Uterus (tissue), 4 donors: Measurements from ENCODE around the gene PRDM2. TPM values are rescaled to one million over a fixed set of nuclear protein-coding genes. Genes with fewer than 3 reads are reported as not detected.

Experiments used
- DNase-seq, 2 donors: peaks; one replicate each; pipeline ENCODE4 v3.0.0-alpha.2; 2019 to 2020
- H3K27ac ChIP-seq, 2 donors: fragments of 200-600 bp; sonication (generic); 1 replicate in 1 of 2; 2 replicates in 1 of 2; pipeline ENCODE4 v1.5.1; 2016 to 2018
- H3K27me3 ChIP-seq, 2 donors: fragments of 200-600 bp; sonication (generic); one replicate each; pipeline ENCODE4 v1.5.1; 2018 to 2019; ENCODE audit warnings: control low read depth in 1 of 2
- H3K36me3 ChIP-seq, 2 donors: fragments of 200-600 bp; sonication (generic); one replicate each; pipeline ENCODE4 v1.5.1; 2019; ENCODE audit warnings: control low read depth in 1 of 2
- H3K4me1 ChIP-seq, 2 donors: fragments of 200-600 bp; sonication (generic); one replicate each; pipeline ENCODE4 v1.5.1; 2018 to 2019; ENCODE audit warnings: control low read depth in 1 of 2
- H3K4me3 ChIP-seq, 2 donors: fragments of 200-600 bp; sonication (generic); 1 replicate in 1 of 2; 2 replicates in 1 of 2; pipeline ENCODE4 v1.5.1; 2018 to 2019; ENCODE audit warnings: mild to moderate bottlenecking in 1 of 2
- H3K9me3 ChIP-seq, 2 donors: fragments of 200-600 bp; sonication (generic); one replicate each; pipeline ENCODE4 v1.5.1; 2019; ENCODE audit warnings: control low read depth in 1 of 2
- POLR2A ChIP-seq, 2 donors: fragments of 450-650 bp; IDR thresholded peaks; one replicate each; pipeline ENCODE4 v1.6.1; 2016; ENCODE audit warnings: antibody characterized with exemption in 2 of 2, mild to moderate bottlenecking in 1 of 2, moderate library complexity in 1 of 2
- intact Hi-C: fragments of 100-400 bp; cut with DNase I; formaldehyde crosslinking; loops from one replicate; pipeline ENCODE4 v1.15.1; 2023; ENCODE audit warnings: low total_unique reads
- total RNA-seq, 4 donors: library from RNA; depleted of rRNA in 3 of 4; stranded (reverse); fragments of >200 nt in 3 of 4; gene quantifications; one replicate each; pipeline versions ENCODE4 v1.1.0 to v1.2.4, GENCODE V29; 2014 to 2023
- TF ChIP-seq, protein P1 (sequence below), 4 experiments: fragments of 200-600 bp in 2 of 4; fragments of 450-650 bp in 2 of 4; sonication (generic) in 2 of 4; IDR thresholded peaks; one replicate each; pipeline ENCODE4 v1.5.1; 2016 to 2019; ENCODE audit warnings: antibody characterized with exemption in 4 of 4, mild to moderate bottlenecking in 2 of 4, moderate library complexity in 1 of 4
- donor health status: DM: yes; HTN: yes; CAD: no.

The PRDM2 gene
- total RNA-seq, 4 donors from 2014 or later = 13.1 to 72.8 (median 37.0) TPM

DNA sequence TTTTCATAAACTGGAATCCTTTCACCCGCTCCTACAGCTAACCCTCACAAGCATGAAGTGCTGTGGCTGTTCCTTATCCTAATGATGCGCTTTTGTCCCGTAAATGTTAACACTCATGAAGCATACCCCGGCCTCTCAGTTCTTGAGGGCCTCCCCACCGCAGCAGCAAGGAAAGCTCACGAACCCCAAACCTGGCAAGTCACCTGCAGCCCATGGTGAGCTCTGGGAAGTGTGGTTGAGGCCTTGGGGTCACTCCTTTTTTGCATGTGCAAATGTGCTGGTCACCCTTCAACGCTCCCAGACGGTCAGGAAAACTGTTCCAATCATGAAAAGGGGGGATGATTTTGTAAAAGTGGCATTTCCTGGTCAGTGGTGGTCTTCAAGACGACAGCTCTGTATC lies 124.6 kb downstream of the PRDM2 start:
- Histone ChIP-seq H3K36me3 (no peaks in the 10 kb centered on the region), H3K9me3 (no peaks in the 10 kb centered on the region), H3K27me3 (no peaks in the 10 kb centered on the region), H3K4me3 (no peak overlapping the region), H3K27ac (no peak overlapping the region), H3K4me1 (no peaks in the 10 kb centered on the region)
- intact Hi-C loops = no loop called here
- no peak for DNase-seq
- TF ChIP-seq, protein P1, sequence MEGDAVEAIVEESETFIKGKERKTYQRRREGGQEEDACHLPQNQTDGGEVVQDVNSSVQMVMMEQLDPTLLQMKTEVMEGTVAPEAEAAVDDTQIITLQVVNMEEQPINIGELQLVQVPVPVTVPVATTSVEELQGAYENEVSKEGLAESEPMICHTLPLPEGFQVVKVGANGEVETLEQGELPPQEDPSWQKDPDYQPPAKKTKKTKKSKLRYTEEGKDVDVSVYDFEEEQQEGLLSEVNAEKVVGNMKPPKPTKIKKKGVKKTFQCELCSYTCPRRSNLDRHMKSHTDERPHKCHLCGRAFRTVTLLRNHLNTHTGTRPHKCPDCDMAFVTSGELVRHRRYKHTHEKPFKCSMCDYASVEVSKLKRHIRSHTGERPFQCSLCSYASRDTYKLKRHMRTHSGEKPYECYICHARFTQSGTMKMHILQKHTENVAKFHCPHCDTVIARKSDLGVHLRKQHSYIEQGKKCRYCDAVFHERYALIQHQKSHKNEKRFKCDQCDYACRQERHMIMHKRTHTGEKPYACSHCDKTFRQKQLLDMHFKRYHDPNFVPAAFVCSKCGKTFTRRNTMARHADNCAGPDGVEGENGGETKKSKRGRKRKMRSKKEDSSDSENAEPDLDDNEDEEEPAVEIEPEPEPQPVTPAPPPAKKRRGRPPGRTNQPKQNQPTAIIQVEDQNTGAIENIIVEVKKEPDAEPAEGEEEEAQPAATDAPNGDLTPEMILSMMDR (IDR thresholded peaks at IDR 0.05) = no peak
- TF ChIP-seq POLR2A (IDR thresholded peaks at IDR 0.05) = no peak

DNA sequence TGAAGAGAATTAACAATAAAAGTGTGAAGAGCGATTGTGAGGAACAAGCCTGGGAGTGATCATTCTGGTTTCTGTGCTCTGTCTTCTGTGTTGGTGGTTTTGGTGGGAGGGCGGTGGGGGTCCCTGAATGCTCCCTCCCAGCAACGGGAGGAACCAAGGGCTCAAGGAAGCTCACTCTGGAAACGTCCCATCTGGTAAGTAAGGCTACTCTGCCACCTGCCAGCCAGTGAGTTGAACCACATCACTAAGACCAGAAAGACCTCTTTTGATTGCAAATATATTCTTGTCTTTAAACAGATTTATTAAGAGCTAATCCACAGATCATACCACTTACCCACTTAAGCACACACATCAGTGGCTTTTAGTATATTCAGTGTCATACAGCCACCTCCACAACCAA lies 125.0 kb downstream of the PRDM2 start:
- no peak overlapping the region for H3K27ac ChIP-seq
- no peaks in the 10 kb centered on the region for H3K36me3 ChIP-seq
- H3K9me3 ChIP-seq = no peaks in the 10 kb centered on the region
- no peaks in the 10 kb centered on the region for H3K4me1 ChIP-seq
- TF ChIP-seq POLR2A (IDR thresholded peaks at IDR 0.05) = no peak
- TF ChIP-seq, protein P1 (IDR thresholded peaks at IDR 0.05) = no peak
- no peaks in the 10 kb centered on the region for H3K27me3 ChIP-seq
- no peak overlapping the region for H3K4me3 ChIP-seq
- DNase-seq = no peak
- intact Hi-C loops = no loop called here

DNA sequence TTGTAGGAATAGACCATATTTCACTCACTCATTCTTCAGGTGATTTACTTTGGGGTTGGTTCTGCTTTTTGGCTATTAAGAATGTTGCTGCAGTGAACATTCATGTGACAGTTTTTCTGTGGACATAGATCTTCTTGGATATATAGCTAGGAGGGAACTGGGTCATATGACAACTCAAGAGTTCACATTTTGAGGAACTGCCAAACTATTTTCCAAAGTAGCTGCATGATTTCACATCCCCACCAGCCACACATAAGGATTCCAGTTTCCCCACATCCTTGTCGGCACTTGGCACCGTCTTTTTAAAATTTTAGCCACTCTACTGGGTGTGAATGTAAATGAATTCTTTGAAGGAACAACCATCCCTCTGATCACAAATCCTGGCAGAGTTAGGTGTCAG lies 126.0 kb downstream of the PRDM2 start:
- H3K4me1 ChIP-seq = no peaks in the 10 kb centered on the region
- intact Hi-C loops = no loop called here
- no peak overlapping the region for H3K27ac ChIP-seq

DNA sequence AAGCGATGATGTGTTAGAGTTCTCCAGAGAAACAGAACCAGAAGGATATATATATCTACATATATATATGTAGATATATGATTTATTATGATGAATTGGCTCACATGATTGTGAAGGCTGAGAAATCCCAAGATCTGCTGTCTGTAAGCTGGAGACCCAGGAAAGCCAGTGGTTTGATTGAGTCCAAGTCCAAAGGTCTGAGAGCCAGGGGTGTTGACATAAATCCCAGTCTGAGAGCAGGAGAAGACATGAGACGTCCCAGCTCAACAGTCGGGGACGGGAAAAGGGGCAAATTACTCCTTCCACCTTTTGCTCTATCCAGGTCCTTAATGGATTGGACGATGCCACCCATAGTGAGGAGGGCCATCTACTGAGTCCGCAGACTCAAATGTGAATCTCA lies 126.6 kb downstream of the PRDM2 start:
- no peaks in the 10 kb centered on the region for H3K36me3 ChIP-seq
- H3K4me1 ChIP-seq = no peaks in the 10 kb centered on the region
- no peak for DNase-seq
- no peak overlapping the region for H3K27ac ChIP-seq
- no peaks in the 10 kb centered on the region for H3K27me3 ChIP-seq
- intact Hi-C loops = no loop called here
- TF ChIP-seq, protein P1 (IDR thresholded peaks at IDR 0.05) = no peak
- no peak for TF ChIP-seq POLR2A (IDR thresholded peaks at IDR 0.05)
- H3K9me3 ChIP-seq = no peaks in the 10 kb centered on the region
- no peak overlapping the region for H3K4me3 ChIP-seq

More for the DNA sequence above, 126.0 kb downstream of the PRDM2 start:
- no peak overlapping the region for H3K4me3 ChIP-seq
- no peaks in the 10 kb centered on the region for H3K27me3 ChIP-seq
- DNase-seq = no peak
- no peaks in the 10 kb centered on the region for H3K9me3 ChIP-seq
- no peaks in the 10 kb centered on the region for H3K36me3 ChIP-seq
- no peak for TF ChIP-seq POLR2A (IDR thresholded peaks at IDR 0.05)
- TF ChIP-seq, protein P1 (IDR thresholded peaks at IDR 0.05) = no peak

DNA sequence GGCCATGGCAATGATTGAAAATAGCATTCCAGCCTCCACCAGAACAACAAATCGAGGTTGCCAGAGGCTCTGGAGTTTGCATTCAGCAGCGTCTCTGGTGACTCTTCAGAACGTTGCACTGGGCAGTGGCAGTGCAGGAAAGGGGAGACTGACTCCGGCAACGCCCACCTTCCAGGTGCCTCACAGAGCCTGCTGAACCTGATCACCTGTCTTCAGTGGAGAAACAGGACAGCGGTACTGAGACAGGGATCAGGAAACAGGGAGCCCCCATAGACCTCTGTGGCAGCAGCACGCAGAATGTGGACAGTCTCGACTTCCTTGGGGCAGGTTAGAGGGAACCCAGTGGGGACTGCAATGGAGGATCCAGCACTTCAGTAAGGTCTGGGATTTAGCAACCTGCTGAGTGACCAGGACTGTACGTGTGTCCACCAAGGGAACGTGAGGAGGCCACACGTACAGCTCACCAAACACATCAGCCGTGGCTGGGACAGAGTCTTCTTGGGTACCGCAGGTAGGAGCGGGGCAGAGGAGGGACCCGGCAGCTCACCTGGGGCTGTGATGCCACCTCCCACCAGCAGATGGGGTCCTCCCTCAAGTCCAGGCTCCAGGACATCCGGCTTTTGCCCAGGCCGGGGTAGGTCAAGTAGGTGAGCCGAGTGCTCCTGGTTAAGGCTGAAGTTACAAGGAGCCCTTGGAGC lies 128.6 kb downstream of the PRDM2 start:
- no peaks in the 10 kb centered on the region for H3K36me3 ChIP-seq
- H3K4me1 ChIP-seq = no peaks in the 10 kb centered on the region
- DNase-seq = no peak
- H3K27me3 ChIP-seq = no peaks in the 10 kb centered on the region
- no peak for TF ChIP-seq POLR2A (IDR thresholded peaks at IDR 0.05)
- TF ChIP-seq, protein P1 (IDR thresholded peaks at IDR 0.05) = peak in 3 of 4 experiments; percentile 10 to 39 (median 22)
- no peak overlapping the region for H3K4me3 ChIP-seq
- H3K9me3 ChIP-seq = no peaks in the 10 kb centered on the region
- intact Hi-C loops = no loop called here
- no peak overlapping the region for H3K27ac ChIP-seq
